Measurements from ENCODE around the gene PANX2.

DNA sequence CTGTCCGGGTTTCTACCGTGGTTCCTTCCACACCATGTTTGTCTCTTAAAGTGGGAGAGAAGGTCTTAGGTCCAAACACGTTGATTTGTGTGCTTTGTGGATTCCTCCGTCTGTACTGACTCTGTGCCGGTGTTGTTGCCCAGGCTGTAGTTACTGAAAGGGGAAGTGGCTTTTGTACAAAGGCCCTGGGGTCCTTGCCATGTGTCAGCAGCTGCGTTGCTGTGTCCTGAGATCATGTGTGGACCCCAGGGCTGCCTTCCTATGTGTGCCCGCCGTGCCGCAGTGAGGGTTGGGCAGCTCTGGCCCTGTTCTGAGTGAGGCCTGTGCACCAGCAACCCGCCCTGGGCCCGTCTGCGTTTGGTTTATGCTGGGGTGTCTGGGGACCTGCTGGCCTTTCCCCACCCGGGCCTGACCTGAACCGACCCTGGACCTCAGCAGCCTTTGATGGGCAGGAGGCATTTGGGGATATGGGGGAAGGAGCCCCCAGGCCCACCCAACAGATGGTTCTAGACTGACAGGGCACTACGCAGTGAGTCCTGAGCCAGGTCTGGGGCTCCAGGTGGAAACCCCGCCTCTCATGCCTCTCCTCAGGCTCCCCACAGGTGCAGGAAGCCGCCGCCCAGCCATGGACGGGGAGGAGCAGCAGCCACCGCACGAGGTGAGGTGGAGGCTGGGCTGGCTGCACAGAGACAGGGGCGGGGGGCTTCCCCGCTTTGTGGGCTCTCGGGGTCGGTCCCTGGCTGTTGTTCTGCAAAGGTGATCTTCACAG lies 22.1 kb downstream of the PANX2 start:
- no peak for TF ChIP-seq POLR2A (IDR thresholded peaks at IDR 0.05)
- TF ChIP-seq, protein P1, sequence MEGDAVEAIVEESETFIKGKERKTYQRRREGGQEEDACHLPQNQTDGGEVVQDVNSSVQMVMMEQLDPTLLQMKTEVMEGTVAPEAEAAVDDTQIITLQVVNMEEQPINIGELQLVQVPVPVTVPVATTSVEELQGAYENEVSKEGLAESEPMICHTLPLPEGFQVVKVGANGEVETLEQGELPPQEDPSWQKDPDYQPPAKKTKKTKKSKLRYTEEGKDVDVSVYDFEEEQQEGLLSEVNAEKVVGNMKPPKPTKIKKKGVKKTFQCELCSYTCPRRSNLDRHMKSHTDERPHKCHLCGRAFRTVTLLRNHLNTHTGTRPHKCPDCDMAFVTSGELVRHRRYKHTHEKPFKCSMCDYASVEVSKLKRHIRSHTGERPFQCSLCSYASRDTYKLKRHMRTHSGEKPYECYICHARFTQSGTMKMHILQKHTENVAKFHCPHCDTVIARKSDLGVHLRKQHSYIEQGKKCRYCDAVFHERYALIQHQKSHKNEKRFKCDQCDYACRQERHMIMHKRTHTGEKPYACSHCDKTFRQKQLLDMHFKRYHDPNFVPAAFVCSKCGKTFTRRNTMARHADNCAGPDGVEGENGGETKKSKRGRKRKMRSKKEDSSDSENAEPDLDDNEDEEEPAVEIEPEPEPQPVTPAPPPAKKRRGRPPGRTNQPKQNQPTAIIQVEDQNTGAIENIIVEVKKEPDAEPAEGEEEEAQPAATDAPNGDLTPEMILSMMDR (IDR thresholded peaks at IDR 0.05), result no peak
